DMS114 treated with DMSO at 0.1 percent for 48 hours (cell line): ENCODE data around the gene IRGQ.
"Not testable (repeated sequence)": the region's sequence is repeated elsewhere in the genome, so short reads cannot be mapped to it uniquely, and the experiment has no call there.

Experiments used
- DNase-seq: peaks from one replicate; lab custom pipeline; 2025; ENCODE audit not compliant: unreplicated experiment; lab: John Stamatoyannopoulos, UW

IRGQ gene

DNA sequence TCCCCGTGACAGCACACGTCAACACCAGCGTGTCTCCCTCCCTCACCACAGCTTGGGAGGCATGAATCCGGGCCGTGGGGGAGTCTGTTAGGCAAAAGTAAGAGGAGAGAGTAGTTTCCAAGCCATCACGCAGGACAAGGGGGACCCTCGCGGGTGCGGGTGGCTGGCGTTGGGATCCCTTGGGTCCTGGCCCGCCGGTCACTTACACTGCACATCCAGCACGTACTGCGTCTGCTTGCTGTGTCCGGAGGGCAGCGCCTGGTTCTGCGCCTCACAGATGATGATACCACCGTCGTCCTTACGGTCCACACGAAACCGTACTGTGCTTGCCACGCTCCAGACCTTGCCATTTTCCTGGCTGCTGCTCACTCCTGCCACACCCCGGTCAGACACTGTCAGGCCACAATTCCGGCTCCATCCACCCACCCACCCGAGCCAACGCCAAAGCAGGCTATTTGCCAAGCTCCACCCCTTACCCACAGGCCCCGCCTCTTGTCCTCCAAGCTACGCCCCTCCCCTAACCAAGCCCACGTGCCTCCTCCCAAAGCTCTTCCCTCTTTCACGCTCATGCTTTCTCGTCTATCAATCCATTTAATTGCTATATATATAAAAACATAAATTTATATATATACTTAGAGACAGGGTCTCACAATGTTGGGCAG is 30.1 kb upstream of the IRGQ start:
- DNase-seq: no peak

- no peak for DNase-seq
These were observed 29.0 kb upstream of the IRGQ start for GRCh38 chr19:43624933-43625332.

- no peak for DNase-seq
These were observed 28.1 kb upstream of the IRGQ start for GRCh38 chr19:43623889-43624670.

- DNase-seq: no peak
These were observed 27.0 kb upstream of the IRGQ start for GRCh38 chr19:43622956-43623355.

GRCh38 chr19:43622070-43622469 is 26.1 kb upstream of the IRGQ start:
- DNase-seq: no peak

DNA sequence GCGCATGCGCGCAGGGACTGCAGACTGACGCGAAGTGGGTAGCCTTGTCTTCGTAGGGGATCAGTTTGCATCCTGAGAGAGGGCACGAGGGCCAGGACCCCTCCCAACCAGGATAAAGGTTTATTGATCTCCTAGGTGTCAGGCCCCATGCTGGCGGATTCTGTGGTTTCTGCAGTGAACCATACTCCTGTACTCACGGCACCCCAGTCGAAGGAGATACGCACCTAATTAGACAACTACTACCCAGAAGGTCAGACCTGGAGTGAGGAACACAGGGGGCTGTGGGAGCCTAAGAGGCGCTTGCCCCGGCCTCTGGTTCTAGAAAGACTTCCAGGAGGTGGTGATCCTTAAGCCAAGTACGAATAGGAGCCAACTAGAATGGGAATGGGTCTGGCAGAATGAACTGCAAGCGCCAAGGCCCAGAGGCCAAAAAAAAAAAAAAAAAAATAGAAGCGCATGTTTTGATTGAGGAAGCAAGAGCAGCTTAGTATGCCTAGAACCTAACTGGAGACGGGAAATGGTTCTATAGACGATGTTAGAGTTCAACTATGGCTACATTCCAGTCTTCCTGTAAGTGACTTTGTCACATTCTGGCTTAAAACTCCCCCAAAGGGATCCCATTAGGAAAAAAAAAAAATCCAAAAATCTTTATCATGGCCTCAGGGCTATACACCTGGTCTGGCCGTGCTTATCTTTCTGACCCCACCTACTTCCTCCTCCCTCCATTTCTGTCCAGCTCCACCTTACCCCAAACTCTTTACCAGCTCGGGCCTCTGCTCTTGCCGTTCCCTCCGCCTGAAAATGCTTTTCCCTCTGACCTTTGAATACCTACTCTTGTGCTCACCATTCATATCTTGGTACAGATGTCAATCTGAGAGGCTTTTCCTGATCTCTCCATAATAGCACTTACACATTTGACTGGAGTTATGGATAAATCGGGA is 24.4 kb upstream of the IRGQ start:
- no peak for DNase-seq

DNA sequence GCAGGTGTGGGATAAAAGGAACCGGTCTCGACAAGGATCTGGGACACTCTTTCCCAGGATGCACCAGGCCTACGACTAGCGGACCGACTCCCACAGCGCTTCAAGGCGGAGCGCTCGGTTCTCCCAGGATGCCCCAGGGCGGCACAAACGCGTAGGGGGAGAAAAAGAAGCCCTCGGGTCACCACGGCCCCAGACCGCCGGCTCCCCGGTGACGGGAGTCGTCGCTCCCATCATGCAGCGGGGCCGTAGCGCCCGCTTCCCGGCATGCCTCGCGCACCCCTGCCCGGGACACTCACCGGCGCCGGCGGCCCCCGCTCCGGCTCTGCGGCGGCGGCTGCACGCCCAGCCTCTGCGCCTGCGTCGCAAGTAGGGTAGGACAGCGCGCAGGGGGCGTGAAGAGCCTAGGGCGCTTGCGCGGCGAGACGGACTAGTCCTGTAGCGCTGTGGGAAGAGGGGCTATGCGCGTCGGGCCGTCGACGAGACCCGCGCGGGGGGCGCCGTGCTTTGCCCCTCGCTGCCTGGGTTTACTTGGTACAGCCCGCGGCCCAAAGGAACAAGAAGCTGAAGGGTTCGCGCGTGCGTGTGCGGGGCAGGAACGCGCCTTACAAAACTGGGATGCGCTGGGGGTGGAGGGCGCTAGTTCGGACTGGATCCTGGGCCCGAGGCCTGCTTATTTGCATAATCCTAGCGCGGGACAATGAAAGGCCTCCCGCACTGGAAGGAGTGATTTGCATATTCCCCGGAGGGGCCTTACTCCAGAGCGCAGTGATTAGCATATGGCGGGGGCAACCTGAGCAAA is 23.5 kb upstream of the IRGQ start, which contains the start of gene ZNF428:
Gene ZNF428, minus strand, starts transcription at position 368 of the 799 bp plus-strand sequence. CDS start 5,325 bp downstream, outside the sequence.
- peak; percentile 47 for DNase-seq

- peak; percentile 17 for DNase-seq
These were observed 23.0 kb upstream of the IRGQ start for GRCh38 chr19:43618921-43619261.

DNA sequence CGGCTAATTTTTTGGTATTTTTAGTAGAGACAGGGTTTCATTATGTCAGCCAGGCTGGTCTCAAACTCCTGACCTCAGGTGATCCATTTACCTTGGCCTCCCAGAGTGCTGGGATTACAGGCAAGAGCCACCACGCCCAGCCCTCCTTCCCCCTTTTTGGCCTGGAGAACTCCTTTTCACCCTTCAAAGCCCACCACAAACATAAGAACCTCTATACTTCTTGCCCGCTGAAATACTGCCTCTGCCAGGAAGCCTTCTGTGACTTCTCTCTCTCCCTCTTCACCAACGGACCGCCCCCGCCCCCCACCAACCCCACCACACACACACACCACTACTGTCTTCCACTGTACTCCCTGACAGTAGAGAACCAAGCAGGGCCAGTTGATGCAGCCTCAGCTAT is 21.0 kb upstream of the IRGQ start:
- no peak for DNase-seq

GRCh38 chr19:43616306-43616705 is 20.4 kb upstream of the IRGQ start:
- no peak for DNase-seq

DNA sequence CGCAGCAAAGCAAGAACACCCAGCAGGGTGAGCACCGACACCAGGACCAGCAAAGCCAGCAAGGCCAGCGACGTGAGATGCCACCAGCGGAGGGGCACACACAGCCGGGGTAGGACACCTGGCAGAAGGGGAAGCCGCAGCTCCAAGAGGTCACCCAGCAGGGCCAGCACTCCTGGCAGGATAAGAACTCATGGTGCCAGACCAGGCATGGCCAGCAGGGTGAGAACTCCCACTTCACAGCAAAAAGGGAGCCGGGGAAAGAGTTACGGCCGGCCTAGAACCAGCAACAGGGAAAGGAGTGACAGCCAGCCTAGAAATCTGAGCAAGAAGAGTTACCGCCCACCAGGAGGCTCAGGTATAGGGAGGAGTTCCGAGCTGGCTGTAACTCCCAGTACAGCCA is 16.4 kb upstream of the IRGQ start:
- no peak for DNase-seq

DNA sequence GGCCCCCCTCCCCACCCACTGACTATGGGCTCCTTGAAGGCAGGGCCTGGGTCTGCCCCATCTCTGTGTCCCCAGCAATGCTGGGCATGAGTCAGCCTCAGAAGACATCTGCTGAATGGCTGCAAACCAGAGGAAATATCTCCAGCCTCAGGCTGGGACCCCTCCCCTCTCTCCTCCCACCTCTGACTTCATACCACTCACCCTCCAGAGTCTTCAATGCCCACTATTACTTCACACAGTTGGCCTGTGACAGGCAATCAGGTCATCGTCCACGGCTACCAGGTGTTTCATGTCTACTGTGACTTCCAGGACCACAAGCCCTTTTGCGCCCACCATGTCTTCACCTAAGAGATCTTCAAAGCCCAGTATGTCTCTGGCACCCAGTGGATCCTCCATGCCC is 15.9 kb upstream of the IRGQ start, which contains the start of gene SRRM5:
Gene SRRM5, plus strand, starts transcription at position 301 of the 400 bp plus-strand sequence. Its CDS starts 34 bp downstream, at position 335.
- DNase-seq: no peak

DNA sequence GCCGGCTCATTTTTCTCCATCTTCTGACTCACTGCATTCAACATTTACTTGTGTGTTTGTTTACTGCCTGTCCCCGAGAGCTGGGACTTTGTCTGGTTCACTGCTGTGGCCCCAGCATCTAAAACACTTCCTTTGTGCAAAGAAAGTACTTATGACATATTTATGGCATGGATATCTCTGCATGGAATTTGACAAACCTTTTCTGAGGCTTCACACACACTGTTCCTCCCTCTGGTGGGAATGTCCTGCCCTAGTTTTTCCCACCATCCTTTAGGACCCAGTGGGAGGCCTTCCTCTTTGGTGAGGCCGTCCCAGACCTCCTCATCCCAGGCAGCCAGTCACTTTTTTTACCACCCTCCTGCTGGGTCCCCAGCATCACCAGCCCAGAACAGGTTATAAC is 14.6 kb upstream of the IRGQ start:
- no peak for DNase-seq

DNA sequence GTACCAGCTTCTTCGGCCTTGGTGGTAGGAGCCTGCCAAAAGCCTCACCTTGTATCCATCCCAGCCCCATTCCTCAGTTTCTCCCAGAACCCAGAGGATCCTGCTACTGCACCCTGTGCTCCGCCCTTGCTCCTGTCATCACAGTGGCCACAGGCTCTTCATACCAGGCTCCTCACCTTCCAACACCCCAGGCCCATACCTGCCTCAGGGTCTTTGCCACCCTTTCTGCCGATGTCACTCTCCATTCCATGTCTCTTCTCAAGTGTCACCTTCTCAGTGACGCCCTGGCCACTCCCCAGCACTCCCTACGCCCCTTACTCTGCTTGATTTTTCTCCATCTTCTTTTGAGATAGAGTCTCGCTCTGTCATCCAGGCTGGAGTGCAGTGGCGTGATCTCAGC is 13.9 kb upstream of the IRGQ start:
- DNase-seq: no peak

GRCh38 chr19:43607238-43608205 is 11.6 kb upstream of the IRGQ start:
- no peak for DNase-seq

DNA sequence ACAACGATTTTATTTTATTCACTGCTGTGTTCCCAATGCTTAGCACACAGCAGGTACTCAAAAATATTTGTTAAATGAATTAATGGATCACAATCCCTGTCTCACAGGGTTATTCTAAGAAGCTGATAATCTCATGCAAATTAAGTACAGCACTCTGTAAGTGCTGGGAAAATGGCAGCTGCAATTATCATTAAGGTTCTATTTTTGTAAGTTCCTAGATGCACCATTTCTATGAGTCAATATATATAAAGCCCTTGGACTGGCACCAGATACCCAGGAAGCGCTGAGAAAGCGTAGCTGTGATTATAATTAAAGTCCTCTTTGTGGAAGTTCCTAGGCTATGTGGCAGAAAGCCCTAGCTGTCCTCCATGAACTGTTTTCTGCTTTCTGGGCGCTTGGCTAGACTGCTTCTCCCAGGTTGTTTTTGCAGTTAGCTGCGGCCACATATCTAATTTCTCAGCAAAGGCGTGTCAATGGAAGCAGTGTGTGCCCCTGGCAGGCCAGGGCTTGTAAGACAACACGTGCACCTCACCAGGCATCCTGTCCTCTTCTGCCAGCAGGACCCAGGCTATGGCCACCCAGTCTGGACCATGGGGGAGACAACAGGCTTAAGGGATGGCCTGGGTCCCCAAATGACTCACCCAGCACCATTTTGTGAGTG is 10.8 kb upstream of the IRGQ start:
- no peak for DNase-seq

- DNase-seq: no peak
These were observed 10.1 kb upstream of the IRGQ start for GRCh38 chr19:43605875-43606568.

DNA sequence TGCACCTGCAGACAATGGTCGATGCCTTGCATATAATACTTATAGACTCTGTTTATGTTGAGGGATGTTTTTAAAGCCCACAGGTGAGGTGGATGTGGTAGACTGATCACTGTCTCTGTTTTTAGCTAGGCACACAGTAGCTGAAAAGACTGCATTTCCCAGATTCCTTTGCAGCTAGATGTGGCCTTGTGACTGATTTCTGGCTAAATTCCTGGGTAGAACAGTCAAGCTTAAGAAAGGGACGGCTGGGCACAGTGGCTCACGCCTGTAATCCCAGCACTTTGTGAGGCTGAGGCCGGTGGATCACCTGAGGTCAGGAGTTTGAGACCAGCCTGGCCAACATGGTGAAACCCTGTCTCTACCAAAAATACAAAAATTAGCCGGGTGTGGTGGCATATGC is 4.4 kb upstream of the IRGQ start:
- DNase-seq: not testable (repeated sequence)
